GM18519 (cell line): ENCODE measurements around the gene ZMIZ2.
A peak's percentile ranks its signal among the peaks of the same experiment; 100 is the strongest.
"Not testable (repeated sequence)": the region's sequence is repeated elsewhere in the genome, so short reads cannot be mapped to it uniquely, and the experiment has no call there.

Source experiments
- ATAC-seq: cut with Tn5 transposase; IDR thresholded peaks from one replicate; pipeline ENCODE4 v1.9.1; 2021; ENCODE audit warnings: mild to moderate bottlenecking, moderate library complexity; ENCODE audit not compliant: unreplicated experiment, low FRiP score

Gene ZMIZ2

GRCh38 chr7:44726250-44726649, 22.4 kb upstream of the ZMIZ2 start:
- not testable (repeated sequence) for ATAC-seq

- no peak for ATAC-seq
Observed at GRCh38 chr7:44727158-44727936, 21.3 kb upstream of the ZMIZ2 start.

GRCh38 chr7:44727937-44728262, 20.7 kb upstream of the ZMIZ2 start:
- no peak for ATAC-seq

GRCh38 chr7:44729949-44730590, 18.6 kb upstream of the ZMIZ2 start:
- ATAC-seq, result no peak

- ATAC-seq, result not testable (repeated sequence)
Observed at GRCh38 chr7:44732971-44733370, 15.7 kb upstream of the ZMIZ2 start.

- no peak for ATAC-seq
Observed at GRCh38 chr7:44733708-44734481, 14.8 kb upstream of the ZMIZ2 start.

GRCh38 chr7:44735403-44736165, 13.1 kb upstream of the ZMIZ2 start:
- no peak for ATAC-seq

GRCh38 chr7:44736896-44737295, 11.8 kb upstream of the ZMIZ2 start:
- ATAC-seq, result no peak

GRCh38 chr7:44738051-44738723, 10.5 kb upstream of the ZMIZ2 start:
- no peak for ATAC-seq

- no peak for ATAC-seq
Observed at GRCh38 chr7:44738876-44739665, 9.6 kb upstream of the ZMIZ2 start.

- ATAC-seq, result no peak
Observed at GRCh38 chr7:44740055-44740454, 8.6 kb upstream of the ZMIZ2 start.

GRCh38 chr7:44743750-44744149, 4.9 kb upstream of the ZMIZ2 start:
- no peak for ATAC-seq

GRCh38 chr7:44748948-44749731, 493 bp downstream of the ZMIZ2 start:
- no peak for ATAC-seq

- ATAC-seq, result no peak
Observed at GRCh38 chr7:44749992-44750391, 1.3 kb downstream of the ZMIZ2 start.

GRCh38 chr7:44750424-44750823, 1.8 kb downstream of the ZMIZ2 start:
- no peak for ATAC-seq

GRCh38 chr7:44750921-44751571, 2.4 kb downstream of the ZMIZ2 start:
- ATAC-seq, result peak; percentile 44

- ATAC-seq, result no peak
Observed at GRCh38 chr7:44752822-44753221, 4.2 kb downstream of the ZMIZ2 start.
